ENCODE results near the gene RNF114.
"Not testable (repeated sequence)": the region's sequence is repeated elsewhere in the genome, so short reads cannot be mapped to it uniquely, and the experiment has no call there.

The RNF114 gene

GRCh38 chr20:49973981-49974380 is 37.8 kb downstream of the RNF114 start:
- no peak for TF ChIP-seq CTCF (IDR thresholded peaks at IDR 0.05; ENCODE audit: low read depth, low read length)
- H3K4me3 ChIP-seq (ENCODE audit: low read depth, low read length) = no peak overlapping the region

GRCh38 chr20:49976542-49976941 is 40.3 kb downstream of the RNF114 start:
- TF ChIP-seq CTCF (IDR thresholded peaks at IDR 0.05; ENCODE audit: low read depth, low read length) = no peak
- H3K4me3 ChIP-seq (ENCODE audit: low read depth, low read length) = no peak overlapping the region

- not testable (repeated sequence) for H3K4me3 ChIP-seq (ENCODE audit: low read depth, low read length)
Observed at GRCh38 chr20:49977740-49978139, 41.5 kb downstream of the RNF114 start.

- no peak for TF ChIP-seq CTCF (IDR thresholded peaks at IDR 0.05; ENCODE audit: low read depth, low read length)
- H3K4me3 ChIP-seq (ENCODE audit: low read depth, low read length) = no peak overlapping the region
Observed at GRCh38 chr20:49978685-49979029, 42.5 kb downstream of the RNF114 start.

- TF ChIP-seq CTCF (IDR thresholded peaks at IDR 0.05; ENCODE audit: low read depth, low read length) = peak; percentile 98
- H3K4me3 ChIP-seq (ENCODE audit: low read depth, low read length) = no peak overlapping the region
Observed at GRCh38 chr20:49979030-49979832, 43.0 kb downstream of the RNF114 start.

GRCh38 chr20:49980140-49981008 is 44.2 kb downstream of the RNF114 start:
- no peak for TF ChIP-seq CTCF (IDR thresholded peaks at IDR 0.05; ENCODE audit: low read depth, low read length)

GRCh38 chr20:49981218-49982071 is 45.2 kb downstream of the RNF114 start:
- TF ChIP-seq CTCF (IDR thresholded peaks at IDR 0.05; ENCODE audit: low read depth, low read length) = no peak
- H3K4me3 ChIP-seq (ENCODE audit: low read depth, low read length) = no peak overlapping the region

More at GRCh38 chr20:49980140-49981008, 44.2 kb downstream of the RNF114 start:
- no peak overlapping the region for H3K4me3 ChIP-seq (ENCODE audit: low read depth, low read length)
